GM18511 (cell line): ENCODE data around the gene MICOS13.
"Not testable (repeated sequence)": the region's sequence is repeated elsewhere in the genome, so short reads cannot be mapped to it uniquely, and the experiment has no call there.

ENCODE experiments used
- ATAC-seq: cut with Tn5 transposase; IDR thresholded peaks from one replicate; pipeline ENCODE4 v1.9.1; 2021; ENCODE audit warnings: mild to moderate bottlenecking, moderate library complexity; ENCODE audit not compliant: unreplicated experiment

MICOS13 gene

GRCh38 chr19:5680437-5681368 is at the start of gene MICOS13, which contains the start of gene HSD11B1L:
Gene MICOS13 (minus strand): TSS chr19:5680516. CDS start chr19:5680486, 30 bp downstream.
Gene HSD11B1L (plus strand): TSS chr19:5681027. CDS start chr19:5684833, 3,806 bp downstream.
- ATAC-seq = peak; percentile 93

GRCh38 chr19:5727453-5728050 is 47.2 kb upstream of the MICOS13 start:
- no peak for ATAC-seq

GRCh38 chr19:5719961-5720790 is 39.9 kb upstream of the MICOS13 start, which contains the start of the genes CATSPERD and LONP1:
Gene CATSPERD (plus strand): TSS chr19:5720637. CDS start chr19:5720738, 101 bp downstream.
Gene LONP1 (minus strand): TSS chr19:5720146. CDS start chr19:5720132, 14 bp downstream.
- ATAC-seq = peak; percentile 87

GRCh38 chr19:5719274-5719960 is 39.1 kb upstream of the MICOS13 start:
- no peak for ATAC-seq

GRCh38 chr19:5718579-5719273 is 38.4 kb upstream of the MICOS13 start:
- ATAC-seq = no peak

GRCh38 chr19:5718037-5718578 is 37.8 kb upstream of the MICOS13 start:
- ATAC-seq = no peak

GRCh38 chr19:5717215-5717935 is 37.1 kb upstream of the MICOS13 start:
- no peak for ATAC-seq

GRCh38 chr19:5714816-5715215 is 34.5 kb upstream of the MICOS13 start:
- no peak for ATAC-seq

GRCh38 chr19:5713228-5713627 is 32.9 kb upstream of the MICOS13 start:
- no peak for ATAC-seq

GRCh38 chr19:5711713-5712161 is 31.4 kb upstream of the MICOS13 start:
- no peak for ATAC-seq

GRCh38 chr19:5711025-5711424 is 30.7 kb upstream of the MICOS13 start:
- no peak for ATAC-seq

GRCh38 chr19:5707576-5708575 is 27.6 kb upstream of the MICOS13 start:
- ATAC-seq = no peak

- ATAC-seq = no peak
Measured at GRCh38 chr19:5706876-5707573, 26.7 kb upstream of the MICOS13 start.

- ATAC-seq = no peak
Measured at GRCh38 chr19:5705552-5705951, 25.2 kb upstream of the MICOS13 start.

- ATAC-seq = no peak
Measured at GRCh38 chr19:5703819-5704818, 23.8 kb upstream of the MICOS13 start.

GRCh38 chr19:5702053-5702410 is 21.7 kb upstream of the MICOS13 start:
- ATAC-seq = not testable (repeated sequence)
